HepG2 (cell line): ENCODE results near the gene TST. TPM values are rescaled to one million over a fixed set of nuclear protein-coding genes. Genes with fewer than 3 reads are reported as not detected.

ENCODE experiments used
- BHLHE40 ChIP-seq: IDR thresholded peaks from 2 replicates; pipeline ENCODE4 v1.6.1; 2011; ENCODE audit warnings: low read length, improper control_type of control experiment
- NR2F2 ChIP-seq: IDR thresholded peaks from 2 replicates; pipeline ENCODE4 v1.6.1; 2012; ENCODE audit warnings: low read depth, inconsistent platforms, borderline replicate concordance
- POLR2AphosphoS2 ChIP-seq: IDR thresholded peaks from 2 replicates; pipeline ENCODE4 v1.6.1; 2011; ENCODE audit warnings: low read depth, low read length, improper control_type of control experiment
- RXRA ChIP-seq: sonication (generic); formaldehyde crosslinking; IDR thresholded peaks from 2 replicates; pipeline ENCODE4 v1.5.1; 2020; ENCODE audit warnings: missing genetic modification reagents
- XRCC5 ChIP-seq: fragments of 200-400 bp; formaldehyde crosslinking; optimal IDR thresholded peaks from 2 replicates; pipeline ENCODE3; 2017; ENCODE audit warnings: mild to moderate bottlenecking, low read length
- ZNF530 ChIP-seq: sonication (generic); formaldehyde crosslinking; IDR thresholded peaks from 2 replicates; pipeline ENCODE4 v1.5.0; 2020; ENCODE audit warnings: low read depth, mild to moderate bottlenecking, missing genetic modification reagents
- ZNF577 ChIP-seq: sonication (generic); formaldehyde crosslinking; IDR thresholded peaks from 2 replicates; pipeline ENCODE4 v1.4.0; 2020; ENCODE audit warnings: mild to moderate bottlenecking, low read depth, missing genetic modification reagents, borderline replicate concordance
- polyA plus RNA-seq, 8 experiments: library from polyadenylated mRNA; depleted of rRNA in 3 of 8; stranded (reverse) in 7 of 8; unstranded in 1 of 8; fragments of >200 nt; fragmentation: Illumina TruSeq in 4 of 8; extraction: Trizol in 4 of 8; gene quantifications; 2 replicates each; pipeline versions ENCODE4 v1.2.1 to v1.2.3, GENCODE V29; 2011 to 2016; ENCODE audit warnings: low read depth in 4 of 8, missing spikeins in 1 of 8, mixed read lengths in 1 of 8; ENCODE audit not compliant: insufficient read depth in 1 of 8
- total RNA-seq, 5 experiments: library from RNA; depleted of rRNA; stranded (reverse); fragments of >200 nt; fragmentation: Illumina TruSeq; extraction: Trizol; gene quantifications; 2 replicates each; pipeline ENCODE4 v1.2.3, GENCODE V29; 2016; ENCODE audit warnings: low read depth in 1 of 5
- TF ChIP-seq, protein P1 (sequence below): sonication (generic); formaldehyde crosslinking; IDR thresholded peaks from 2 replicates; pipeline ENCODE4 v1.4.0; 2020; ENCODE audit warnings: missing genetic modification reagents, borderline replicate concordance
- TF ChIP-seq, protein P2 (sequence below): sonication (generic); formaldehyde crosslinking; IDR thresholded peaks from 2 replicates; pipeline ENCODE4 v1.4.0; 2020; ENCODE audit warnings: mild to moderate bottlenecking, low read depth, missing genetic modification reagents
- TF ChIP-seq, protein P3 (sequence below): sonication (generic); formaldehyde crosslinking; IDR thresholded peaks from 2 replicates; pipeline ENCODE4 v1.4.0; 2020; ENCODE audit warnings: mild to moderate bottlenecking, missing genetic modification reagents
- TF ChIP-seq, protein P4 (sequence below): sonication (generic); formaldehyde crosslinking; IDR thresholded peaks from 2 replicates; pipeline ENCODE4 v1.8.1; 2023; ENCODE audit warnings: mild to moderate bottlenecking, inconsistent platforms, moderate library complexity, missing genetic modification reagents, borderline replicate concordance
- TF ChIP-seq, protein P5 (sequence below): sonication (generic); formaldehyde crosslinking; IDR thresholded peaks from 2 replicates; pipeline ENCODE4 v1.4.0; 2020; ENCODE audit warnings: missing genetic modification reagents, borderline replicate concordance

Gene TST
- total and polyA plus RNA-seq, 2 of the 13 experiments (the other 11 are each of a cell fraction or from before 2014, with no cell fraction given): 44.6 to 63.6 TPM

DNA sequence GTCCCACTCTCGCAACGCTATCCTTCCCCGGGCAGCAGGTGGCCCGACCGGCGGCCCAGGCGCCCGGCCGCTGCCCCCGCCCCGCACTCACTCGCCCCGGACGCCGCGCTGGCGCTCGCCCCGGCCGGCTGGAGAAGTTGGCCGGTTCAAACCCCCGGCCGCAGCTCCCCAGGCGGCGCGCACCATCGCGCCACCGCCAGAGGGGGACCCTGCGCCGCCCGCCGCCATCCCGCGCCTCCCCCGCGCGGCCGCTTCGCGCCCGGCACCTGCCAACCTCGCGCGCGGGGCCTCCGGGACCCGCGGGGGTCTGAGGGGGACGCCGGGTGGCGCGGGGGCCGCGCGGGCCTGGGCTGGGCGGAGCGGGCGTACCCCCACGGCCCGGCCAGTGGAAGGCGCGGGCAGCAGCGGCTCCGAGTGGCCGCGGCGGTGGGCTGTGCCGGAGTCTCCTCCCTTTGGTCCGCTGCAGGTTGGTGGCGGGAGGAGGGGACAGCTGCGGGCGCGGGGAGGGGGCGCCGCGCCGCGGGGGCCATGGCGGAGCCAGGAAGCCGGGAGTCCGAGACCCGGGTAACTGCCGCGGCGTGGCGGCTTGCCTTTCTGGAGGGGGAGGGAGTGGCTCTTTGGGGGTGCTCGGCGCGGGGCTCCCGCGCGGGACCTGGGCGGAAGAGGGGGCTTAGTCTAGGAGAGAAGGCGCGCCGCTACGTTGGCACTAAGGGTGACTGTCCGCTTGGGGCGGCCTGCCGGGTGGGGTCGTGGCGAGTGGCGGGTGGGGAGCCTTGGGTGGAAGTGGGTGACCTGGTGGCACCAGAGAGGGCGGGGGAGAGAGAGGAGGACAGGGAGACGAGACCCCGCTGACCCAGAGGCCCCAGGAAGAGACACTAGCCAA lies at the start of gene TST, which contains the start of gene MPST (continued):
- TF ChIP-seq, protein P1, sequence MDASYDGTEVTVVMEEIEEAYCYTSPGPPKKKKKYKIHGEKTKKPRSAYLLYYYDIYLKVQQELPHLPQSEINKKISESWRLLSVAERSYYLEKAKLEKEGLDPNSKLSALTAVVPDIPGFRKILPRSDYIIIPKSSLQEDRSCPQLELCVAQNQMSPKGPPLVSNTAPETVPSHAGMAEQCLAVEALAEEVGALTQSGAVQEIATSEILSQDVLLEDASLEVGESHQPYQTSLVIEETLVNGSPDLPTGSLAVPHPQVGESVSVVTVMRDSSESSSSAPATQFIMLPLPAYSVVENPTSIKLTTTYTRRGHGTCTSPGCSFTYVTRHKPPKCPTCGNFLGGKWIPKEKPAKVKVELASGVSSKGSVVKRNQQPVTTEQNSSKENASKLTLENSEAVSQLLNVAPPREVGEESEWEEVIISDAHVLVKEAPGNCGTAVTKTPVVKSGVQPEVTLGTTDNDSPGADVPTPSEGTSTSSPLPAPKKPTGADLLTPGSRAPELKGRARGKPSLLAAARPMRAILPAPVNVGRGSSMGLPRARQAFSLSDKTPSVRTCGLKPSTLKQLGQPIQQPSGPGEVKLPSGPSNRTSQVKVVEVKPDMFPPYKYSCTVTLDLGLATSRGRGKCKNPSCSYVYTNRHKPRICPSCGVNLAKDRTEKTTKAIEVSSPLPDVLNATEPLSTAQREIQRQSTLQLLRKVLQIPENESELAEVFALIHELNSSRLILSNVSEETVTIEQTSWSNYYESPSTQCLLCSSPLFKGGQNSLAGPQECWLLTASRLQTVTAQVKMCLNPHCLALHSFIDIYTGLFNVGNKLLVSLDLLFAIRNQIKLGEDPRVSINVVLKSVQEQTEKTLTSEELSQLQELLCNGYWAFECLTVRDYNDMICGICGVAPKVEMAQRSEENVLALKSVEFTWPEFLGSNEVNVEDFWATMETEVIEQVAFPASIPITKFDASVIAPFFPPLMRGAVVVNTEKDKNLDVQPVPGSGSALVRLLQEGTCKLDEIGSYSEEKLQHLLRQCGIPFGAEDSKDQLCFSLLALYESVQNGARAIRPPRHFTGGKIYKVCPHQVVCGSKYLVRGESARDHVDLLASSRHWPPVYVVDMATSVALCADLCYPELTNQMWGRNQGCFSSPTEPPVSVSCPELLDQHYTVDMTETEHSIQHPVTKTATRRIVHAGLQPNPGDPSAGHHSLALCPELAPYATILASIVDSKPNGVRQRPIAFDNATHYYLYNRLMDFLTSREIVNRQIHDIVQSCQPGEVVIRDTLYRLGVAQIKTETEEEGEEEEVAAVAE (CRISPR knock-in tag): no peak
- TF ChIP-seq POLR2AphosphoS2 (no peak), NR2F2 (no peak; the same call in 1 of the 2 replicates), ZNF577 (CRISPR knock-in tag) (no peak), RXRA (CRISPR knock-in tag) (peak; percentile 43; the same call in 1 of the 2 replicates), XRCC5 (peak; percentile 26), BHLHE40 (peak; percentile 78), ZNF530 (no peak)
- TF ChIP-seq, protein P2, sequence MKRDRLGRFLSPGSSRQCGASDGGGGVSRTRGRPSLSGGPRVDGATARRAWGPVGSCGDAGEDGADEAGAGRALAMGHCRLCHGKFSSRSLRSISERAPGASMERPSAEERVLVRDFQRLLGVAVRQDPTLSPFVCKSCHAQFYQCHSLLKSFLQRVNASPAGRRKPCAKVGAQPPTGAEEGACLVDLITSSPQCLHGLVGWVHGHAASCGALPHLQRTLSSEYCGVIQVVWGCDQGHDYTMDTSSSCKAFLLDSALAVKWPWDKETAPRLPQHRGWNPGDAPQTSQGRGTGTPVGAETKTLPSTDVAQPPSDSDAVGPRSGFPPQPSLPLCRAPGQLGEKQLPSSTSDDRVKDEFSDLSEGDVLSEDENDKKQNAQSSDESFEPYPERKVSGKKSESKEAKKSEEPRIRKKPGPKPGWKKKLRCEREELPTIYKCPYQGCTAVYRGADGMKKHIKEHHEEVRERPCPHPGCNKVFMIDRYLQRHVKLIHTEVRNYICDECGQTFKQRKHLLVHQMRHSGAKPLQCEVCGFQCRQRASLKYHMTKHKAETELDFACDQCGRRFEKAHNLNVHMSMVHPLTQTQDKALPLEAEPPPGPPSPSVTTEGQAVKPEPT: no peak
- TF ChIP-seq, protein P3, sequence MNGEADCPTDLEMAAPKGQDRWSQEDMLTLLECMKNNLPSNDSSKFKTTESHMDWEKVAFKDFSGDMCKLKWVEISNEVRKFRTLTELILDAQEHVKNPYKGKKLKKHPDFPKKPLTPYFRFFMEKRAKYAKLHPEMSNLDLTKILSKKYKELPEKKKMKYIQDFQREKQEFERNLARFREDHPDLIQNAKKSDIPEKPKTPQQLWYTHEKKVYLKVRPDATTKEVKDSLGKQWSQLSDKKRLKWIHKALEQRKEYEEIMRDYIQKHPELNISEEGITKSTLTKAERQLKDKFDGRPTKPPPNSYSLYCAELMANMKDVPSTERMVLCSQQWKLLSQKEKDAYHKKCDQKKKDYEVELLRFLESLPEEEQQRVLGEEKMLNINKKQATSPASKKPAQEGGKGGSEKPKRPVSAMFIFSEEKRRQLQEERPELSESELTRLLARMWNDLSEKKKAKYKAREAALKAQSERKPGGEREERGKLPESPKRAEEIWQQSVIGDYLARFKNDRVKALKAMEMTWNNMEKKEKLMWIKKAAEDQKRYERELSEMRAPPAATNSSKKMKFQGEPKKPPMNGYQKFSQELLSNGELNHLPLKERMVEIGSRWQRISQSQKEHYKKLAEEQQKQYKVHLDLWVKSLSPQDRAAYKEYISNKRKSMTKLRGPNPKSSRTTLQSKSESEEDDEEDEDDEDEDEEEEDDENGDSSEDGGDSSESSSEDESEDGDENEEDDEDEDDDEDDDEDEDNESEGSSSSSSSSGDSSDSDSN: peak; percentile 10; the same call in 1 of the 2 replicates
- TF ChIP-seq, protein P4, sequence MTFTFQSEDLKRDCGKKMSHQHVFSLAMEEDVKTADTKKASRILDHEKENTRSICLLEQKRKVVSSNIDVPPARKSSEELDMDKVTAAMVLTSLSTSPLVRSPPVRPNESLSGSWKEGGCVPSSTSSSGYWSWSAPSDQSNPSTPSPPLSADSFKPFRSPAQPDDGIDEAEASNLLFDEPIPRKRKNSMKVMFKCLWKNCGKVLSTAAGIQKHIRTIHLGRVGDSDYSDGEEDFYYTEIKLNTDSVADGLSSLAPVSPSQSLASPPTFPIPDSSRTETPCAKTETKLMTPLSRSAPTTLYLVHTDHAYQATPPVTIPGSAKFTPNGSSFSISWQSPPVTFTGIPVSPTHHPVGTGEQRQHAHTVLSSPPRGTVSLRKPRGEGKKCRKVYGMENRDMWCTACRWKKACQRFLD: no peak
- TF ChIP-seq, protein P5, sequence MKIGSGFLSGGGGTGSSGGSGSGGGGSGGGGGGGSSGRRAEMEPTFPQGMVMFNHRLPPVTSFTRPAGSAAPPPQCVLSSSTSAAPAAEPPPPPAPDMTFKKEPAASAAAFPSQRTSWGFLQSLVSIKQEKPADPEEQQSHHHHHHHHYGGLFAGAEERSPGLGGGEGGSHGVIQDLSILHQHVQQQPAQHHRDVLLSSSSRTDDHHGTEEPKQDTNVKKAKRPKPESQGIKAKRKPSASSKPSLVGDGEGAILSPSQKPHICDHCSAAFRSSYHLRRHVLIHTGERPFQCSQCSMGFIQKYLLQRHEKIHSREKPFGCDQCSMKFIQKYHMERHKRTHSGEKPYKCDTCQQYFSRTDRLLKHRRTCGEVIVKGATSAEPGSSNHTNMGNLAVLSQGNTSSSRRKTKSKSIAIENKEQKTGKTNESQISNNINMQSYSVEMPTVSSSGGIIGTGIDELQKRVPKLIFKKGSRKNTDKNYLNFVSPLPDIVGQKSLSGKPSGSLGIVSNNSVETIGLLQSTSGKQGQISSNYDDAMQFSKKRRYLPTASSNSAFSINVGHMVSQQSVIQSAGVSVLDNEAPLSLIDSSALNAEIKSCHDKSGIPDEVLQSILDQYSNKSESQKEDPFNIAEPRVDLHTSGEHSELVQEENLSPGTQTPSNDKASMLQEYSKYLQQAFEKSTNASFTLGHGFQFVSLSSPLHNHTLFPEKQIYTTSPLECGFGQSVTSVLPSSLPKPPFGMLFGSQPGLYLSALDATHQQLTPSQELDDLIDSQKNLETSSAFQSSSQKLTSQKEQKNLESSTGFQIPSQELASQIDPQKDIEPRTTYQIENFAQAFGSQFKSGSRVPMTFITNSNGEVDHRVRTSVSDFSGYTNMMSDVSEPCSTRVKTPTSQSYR (CRISPR knock-in tag): 0 out of 2 replicates have a peak, but pooled peaks have one; percentile 22
